Measurements from ENCODE around the gene RNLS. TPM values are rescaled to one million over a fixed set of nuclear protein-coding genes. Genes with fewer than 3 reads are reported as not detected.

Gene RNLS
- total RNA-seq, 4 donors from 2014 or later = 10.6 to 38.7 (median 28.2) TPM

- DNase-seq = no peak
- no peak overlapping the region for H3K4me3 ChIP-seq (replicated peaks in 1 of 3)
- no peaks in the 10 kb centered on the region for H3K4me1 ChIP-seq
- H3K36me3 ChIP-seq = no peaks in the 10 kb centered on the region
- H3K9me3 ChIP-seq = no peaks in the 10 kb centered on the region
- intact Hi-C loops (cut with DNase I) = no loop called here
- no peak overlapping the region for H3K27ac ChIP-seq
- no peak for TF ChIP-seq POLR2A (IDR thresholded peaks at IDR 0.05)
- no peak for TF ChIP-seq CTCF (IDR thresholded peaks at IDR 0.05)
- no peaks in the 10 kb centered on the region for H3K27me3 ChIP-seq
- WGBS, 2 donors = 89 to 91% methylated on average over 2 of the region's 2 CpGs
Measured at GRCh38 chr10:88530093-88530492, 53.0 kb downstream of the RNLS start.

GRCh38 chr10:88528806-88529570, 54.1 kb downstream of the RNLS start:
- Histone ChIP-seq H3K4me1 (no peaks in the 10 kb centered on the region), H3K27me3 (no peaks in the 10 kb centered on the region), H3K9me3 (no peaks in the 10 kb centered on the region), H3K27ac (no peak overlapping the region), H3K4me3 (replicated peaks in 1 of 3) (no peak overlapping the region), H3K36me3 (no peaks in the 10 kb centered on the region)
- intact Hi-C loops (cut with DNase I) = no loop called here
- no peak for DNase-seq
- no peak for TF ChIP-seq POLR2A (IDR thresholded peaks at IDR 0.05)
- TF ChIP-seq CTCF (IDR thresholded peaks at IDR 0.05) = no peak
- WGBS, 2 donors = 93 to 95% methylated on average over 4 of the region's 4 CpGs

GRCh38 chr10:88528201-88528600, 54.9 kb downstream of the RNLS start:
- TF ChIP-seq CTCF (IDR thresholded peaks at IDR 0.05) (no peak), POLR2A (IDR thresholded peaks at IDR 0.05) (no peak)
- DNase-seq = no peak
- Histone ChIP-seq H3K9me3 (no peaks in the 10 kb centered on the region), H3K4me3 (replicated peaks in 1 of 3) (no peak overlapping the region), H3K27ac (no peak overlapping the region), H3K27me3 (no peaks in the 10 kb centered on the region), H3K4me1 (no peaks in the 10 kb centered on the region), H3K36me3 (no peaks in the 10 kb centered on the region)
- intact Hi-C loops (cut with DNase I) = no loop called here

- WGBS, 2 donors = 88 to 89% methylated on average over 1 of the region's 1 CpG
- no peak overlapping the region for H3K27ac ChIP-seq
Measured at GRCh38 chr10:88527245-88527644, 55.9 kb downstream of the RNLS start.

More at GRCh38 chr10:88527245-88527644, 55.9 kb downstream of the RNLS start:
- Histone ChIP-seq H3K4me3 (replicated peaks in 1 of 3) (no peak overlapping the region), H3K9me3 (no peaks in the 10 kb centered on the region), H3K36me3 (no peaks in the 10 kb centered on the region), H3K4me1 (no peaks in the 10 kb centered on the region), H3K27me3 (no peaks in the 10 kb centered on the region)
- intact Hi-C loops (cut with DNase I) = no loop called here
- DNase-seq = no peak
- TF ChIP-seq CTCF (IDR thresholded peaks at IDR 0.05) (no peak), POLR2A (IDR thresholded peaks at IDR 0.05) (no peak)

Measured in thyroid gland (tissue), 4 donors.